Thyroid gland (tissue), 4 donors: Measurements from ENCODE around the gene PCNT.

Experiments
- CTCF ChIP-seq, 6 experiments: fragments of 200-600 bp in 3 of 6; fragments of 450-650 bp in 3 of 6; sonication (generic) in 3 of 6; IDR thresholded peaks; one replicate each; pipeline ENCODE4 v1.5.1; 2016 to 2019; ENCODE audit warnings: antibody characterized with exemption in 6 of 6, mild to moderate bottlenecking in 2 of 6, inconsistent platforms in 1 of 6, moderate library complexity in 1 of 6
- POLR2A ChIP-seq, 2 donors: fragments of 450-650 bp; IDR thresholded peaks; one replicate each; pipeline ENCODE4 v1.6.1; 2017; ENCODE audit warnings: antibody characterized with exemption in 2 of 2, mild to moderate bottlenecking in 2 of 2, moderate library complexity in 1 of 2

GRCh38 chr21:46385846-46386733 is 62.1 kb downstream of the PCNT start:
- no peak for TF ChIP-seq POLR2A (IDR thresholded peaks at IDR 0.05)
- TF ChIP-seq CTCF (IDR thresholded peaks at IDR 0.05): no peak
